CD4-positive, alpha-beta T cell treated with Interleukin-21 for 1 hour (primary cell): ENCODE data around the gene SIK3.
A peak's percentile ranks its signal among the peaks of the same experiment; 100 is the strongest.

ENCODE experiments used
- DNase-seq: peaks from one replicate; pipeline ENCODE4 v3.0.0-alpha.2; 2020

Gene SIK3

DNA sequence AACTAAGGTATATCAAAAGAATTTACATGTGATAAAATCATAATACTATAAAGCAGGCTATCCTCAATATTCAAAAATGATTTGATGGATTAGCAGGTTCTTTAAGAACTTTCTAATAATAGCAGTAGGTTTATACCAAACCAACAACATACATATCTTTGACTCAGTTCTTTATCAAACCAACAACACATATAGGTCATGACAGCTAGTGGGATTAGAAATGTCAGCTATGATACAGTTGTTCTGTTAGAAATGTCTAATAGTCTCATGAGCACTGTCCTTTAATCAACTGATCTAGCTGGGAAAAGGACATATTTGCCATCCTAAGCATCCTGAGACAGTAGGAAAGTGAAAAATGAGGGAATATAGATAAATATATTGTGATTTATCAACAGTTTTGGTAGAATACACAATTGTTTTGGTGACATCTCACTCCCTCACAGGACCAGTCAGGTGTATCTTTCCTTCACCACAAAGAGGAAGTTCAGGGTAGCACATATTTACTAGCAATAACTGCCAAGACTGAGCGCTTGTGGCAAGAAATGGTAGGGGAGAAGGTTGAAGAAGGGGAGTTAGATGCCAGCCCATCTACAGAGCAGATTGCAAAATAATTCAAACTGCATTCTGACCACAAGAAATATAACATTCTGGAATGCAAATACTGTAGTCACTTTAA, 170.0 kb downstream of the SIK3 start:
- DNase-seq = peak; percentile 72

DNA sequence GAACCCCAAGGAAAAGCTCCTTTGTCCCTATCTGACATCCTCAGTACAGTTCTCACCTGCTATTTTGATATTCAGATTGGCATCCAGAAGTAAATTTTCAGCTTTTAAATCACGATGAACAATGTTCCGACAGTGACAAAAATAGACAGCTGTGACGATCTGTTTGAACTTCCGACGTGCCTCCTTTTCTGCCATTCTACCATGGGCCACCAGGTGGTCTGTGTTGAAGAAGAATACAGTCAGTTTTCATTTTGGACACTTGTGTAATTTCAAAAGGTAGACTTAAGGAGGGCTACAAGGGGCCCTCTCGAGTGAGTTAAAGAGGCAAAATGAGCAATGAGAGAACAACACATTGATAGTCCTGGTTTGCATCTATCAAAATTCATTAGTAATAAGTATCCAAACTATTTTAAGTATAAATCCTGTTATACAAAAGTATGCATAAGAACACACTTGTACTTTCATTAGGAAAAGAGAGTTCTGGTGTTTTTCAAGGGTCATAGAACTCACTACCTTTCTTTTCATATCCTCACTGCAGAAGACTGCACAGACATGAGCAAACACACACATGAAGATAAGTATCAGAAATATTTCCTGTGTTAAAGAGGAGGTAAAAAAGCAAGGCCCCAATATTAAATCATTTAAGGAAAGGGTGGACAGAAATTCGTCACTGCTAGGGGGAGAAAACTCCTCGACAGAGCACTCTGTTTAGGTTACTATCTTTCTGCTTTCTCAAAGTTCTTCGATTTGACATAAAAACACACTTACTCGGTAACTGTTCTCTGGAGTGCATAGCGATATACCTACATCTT, 170.9 kb downstream of the SIK3 start:
- DNase-seq = peak; percentile 75

DNA sequence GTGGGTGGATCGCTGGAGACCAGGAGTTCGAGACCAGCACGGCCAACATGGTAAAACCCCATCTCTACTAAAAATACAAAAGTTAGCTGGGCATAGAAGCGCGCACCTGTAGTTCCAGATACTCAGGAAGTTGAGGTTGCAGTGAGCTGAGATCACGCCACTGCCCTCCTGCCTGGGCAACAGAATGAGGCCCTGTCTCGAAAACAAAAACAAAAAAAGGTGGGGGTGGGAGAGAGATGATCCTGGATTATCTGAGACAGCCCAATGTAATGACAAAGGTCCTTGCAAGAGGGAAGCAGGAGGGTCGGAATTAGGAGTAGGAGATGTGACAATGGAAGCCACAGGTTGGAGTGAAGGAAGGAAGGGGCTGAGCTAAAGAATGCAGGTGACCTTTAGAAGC, 173.2 kb downstream of the SIK3 start:
- peak; percentile 61 for DNase-seq

DNA sequence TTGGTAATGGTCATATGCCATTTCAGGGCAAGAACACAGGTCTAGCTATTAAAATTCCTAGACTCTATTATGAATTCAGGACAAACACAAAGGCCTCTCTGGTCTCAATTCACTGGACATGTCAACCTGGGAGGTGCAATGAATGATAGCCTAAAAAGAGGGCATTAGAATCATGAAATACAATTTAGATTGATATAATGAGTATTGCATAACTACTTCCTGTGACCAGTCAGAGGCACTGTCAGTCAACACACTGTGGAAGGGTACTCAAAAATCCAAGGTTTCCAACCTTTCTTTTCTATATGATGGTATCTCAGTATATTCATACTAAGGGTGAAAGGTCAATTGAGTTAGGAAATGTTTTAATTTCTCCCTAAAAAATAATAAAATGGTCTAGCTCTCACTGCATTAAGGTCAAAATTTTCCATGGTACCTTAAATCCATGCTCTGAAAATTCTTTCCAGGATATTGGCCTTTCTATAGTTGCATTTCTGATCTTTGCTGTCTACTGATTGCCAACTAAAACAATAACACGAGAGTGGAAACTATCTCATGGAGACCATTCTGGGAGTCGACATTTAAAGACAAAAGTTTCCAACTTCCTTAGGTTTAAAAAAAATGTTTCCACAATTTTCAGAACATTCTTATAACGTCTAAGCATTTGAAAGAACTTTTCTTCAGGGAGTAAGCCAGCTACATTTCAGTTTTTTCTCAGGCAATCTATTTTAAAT, 179.1 kb downstream of the SIK3 start:
- no peak for DNase-seq

DNA sequence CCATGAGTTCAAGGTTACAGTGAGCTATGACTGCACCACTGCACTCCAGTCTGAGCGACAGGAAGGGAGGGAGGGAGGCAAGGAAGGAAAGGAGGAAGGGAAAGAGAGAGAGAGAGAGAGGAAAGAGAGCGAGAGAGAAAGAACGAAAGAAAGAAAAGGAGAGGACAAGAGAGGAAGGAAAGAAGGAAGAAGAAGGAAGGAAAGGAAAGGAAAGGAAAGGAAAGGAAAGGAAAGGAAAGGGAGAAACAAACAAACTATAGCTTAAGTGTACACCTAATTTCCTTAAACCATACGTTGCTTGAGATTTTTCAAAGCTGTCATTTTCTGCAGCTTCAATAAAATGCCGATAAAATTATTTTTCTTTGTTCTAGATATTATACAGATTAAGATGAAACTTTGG, 180.6 kb downstream of the SIK3 start:
- no peak for DNase-seq

DNA sequence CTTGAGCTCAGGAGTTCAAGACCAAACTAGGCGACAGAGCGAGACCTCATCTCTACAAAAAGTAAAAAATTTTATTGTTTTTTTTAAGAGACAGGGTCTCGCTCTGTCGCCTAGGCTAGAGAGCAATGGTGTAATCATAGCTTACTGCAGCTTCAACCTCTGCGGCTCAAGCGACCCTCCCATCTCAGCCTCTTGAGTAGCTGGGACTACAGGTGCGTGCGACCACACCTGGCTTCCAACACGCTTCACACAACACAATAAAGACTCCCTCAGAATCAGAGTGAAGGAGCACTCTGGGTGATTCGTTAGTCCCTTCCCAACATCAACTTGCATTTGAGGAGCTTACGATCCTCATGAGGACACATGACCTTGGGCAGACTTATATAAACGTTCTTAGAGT, 181.3 kb downstream of the SIK3 start:
- no peak for DNase-seq

DNA sequence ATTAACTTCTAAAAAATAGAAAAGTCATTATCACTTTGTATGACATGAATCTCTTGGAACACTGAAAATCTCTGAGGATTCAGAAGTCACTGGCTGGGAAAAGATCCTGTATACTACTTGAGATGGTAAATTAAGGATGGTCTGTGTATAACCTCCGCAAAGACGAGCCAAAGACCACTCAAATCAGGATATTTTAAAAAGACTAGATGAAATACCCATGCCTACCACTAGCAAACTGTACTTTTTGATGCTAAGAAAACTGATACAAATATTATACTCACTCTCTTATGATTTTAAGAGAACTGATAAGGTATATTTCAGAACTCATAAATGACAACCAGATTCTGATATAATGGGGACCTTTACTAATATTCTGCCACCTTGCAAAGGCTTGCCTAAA, 182.2 kb downstream of the SIK3 start:
- no peak for DNase-seq

DNA sequence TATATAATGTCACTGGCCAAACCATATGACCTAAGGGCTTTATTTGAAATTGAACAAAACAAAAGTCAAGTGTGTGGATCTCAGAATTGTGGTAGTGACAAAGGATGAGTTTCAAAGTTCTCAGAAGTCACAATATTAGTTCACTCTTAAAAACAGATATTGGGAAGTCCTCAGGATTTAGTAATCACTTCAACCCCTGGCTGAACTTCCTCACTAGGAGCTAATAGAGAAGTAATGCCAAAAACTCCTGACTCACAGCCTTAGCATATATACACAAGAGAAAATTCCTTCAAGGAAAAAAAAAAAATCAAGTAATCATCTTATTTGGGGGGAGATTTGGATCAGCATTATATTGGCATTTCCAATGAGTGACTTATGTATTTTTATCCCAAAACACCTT, 185.2 kb downstream of the SIK3 start:
- DNase-seq = no peak

DNA sequence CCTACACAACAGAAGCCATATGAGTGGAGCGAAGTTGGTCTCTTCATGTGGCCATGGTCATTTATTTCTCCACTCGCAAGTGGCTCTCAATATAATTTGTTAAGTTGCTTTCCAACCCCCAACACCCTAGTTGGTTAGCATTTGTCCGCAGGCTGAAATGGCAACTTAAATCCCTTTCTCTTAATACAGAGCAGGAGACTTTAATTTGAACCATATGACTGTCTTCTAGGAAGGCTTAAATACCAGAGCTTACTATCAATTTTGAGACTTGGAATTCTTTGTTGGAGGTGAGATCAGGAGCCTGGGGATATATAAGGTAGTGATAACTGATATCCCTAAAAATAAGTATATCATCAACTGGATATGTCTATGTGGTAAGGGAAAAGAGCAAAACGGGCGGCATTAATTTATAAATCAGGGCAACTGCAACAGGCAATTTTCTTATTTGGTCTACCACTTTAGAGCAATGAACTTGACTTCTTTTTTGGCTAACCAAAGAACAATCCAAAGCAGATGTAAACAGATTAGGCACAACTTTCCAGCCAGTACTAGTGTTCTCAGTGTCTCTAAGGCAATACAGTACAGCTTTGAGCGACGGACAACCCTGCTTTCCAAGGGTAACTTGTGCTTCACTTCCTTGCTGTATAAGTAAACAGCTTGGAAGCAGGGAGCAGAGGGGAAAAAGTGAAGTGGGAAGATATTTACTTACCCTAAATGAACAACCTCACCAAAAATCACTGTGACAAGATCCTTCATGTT, 186.1 kb downstream of the SIK3 start:
- DNase-seq = no peak

DNA sequence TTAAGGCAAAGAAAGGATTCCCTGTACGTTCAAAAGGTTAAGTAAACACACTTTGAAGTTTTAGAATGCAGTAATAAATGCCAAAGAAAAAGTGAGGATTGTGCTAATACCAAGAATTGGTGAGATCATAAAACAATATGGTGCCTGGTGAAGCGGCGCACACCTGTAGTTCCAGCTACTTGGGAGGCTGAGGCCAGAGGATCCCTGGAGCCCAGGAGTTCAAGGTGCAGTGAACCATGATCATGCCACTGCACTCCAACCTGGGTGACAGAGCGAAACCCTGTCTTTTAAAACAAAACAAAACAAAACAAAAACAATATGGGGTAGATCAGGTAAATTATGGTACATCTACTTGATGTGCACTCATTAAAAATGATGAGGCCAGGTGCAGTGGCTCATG, 187.4 kb downstream of the SIK3 start:
- no peak for DNase-seq

DNA sequence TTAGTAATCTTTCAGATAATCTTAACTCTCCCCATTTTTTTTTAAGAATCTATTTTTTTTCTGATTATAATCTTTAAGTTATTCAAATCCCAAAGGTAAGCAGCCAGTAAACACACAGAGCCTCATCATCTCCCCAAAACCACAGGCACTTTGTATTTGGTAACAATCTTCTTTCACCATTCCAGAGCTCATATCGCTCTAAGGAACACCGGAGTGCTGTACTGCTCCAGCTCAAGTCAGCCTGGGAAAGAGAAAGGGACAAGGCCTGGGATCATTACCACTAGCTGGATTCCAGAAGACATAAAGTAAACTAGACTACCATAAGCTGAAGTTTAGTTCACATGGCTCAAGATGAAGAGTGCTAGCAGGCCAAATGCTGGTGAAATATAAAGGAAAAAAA, 187.8 kb downstream of the SIK3 start:
- DNase-seq = no peak

DNA sequence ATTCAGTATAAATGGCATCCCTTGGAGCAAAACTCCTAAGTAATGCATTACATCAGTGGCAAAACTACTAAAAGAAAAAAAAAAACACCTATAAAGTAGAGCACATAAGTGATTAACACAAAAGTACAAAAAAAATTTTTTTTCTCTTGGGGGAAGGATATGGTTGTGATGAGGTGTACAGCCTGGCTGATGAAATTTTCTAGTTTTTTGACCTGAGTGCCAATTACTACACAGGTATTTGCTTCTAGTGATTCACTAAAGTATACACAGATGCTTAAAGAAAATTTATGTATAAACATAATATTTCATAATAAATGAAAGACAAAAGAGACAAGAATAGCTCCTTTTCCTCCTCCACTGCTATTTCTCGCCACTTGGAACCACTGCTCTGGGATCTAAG, 189.0 kb downstream of the SIK3 start:
- no peak for DNase-seq

DNA sequence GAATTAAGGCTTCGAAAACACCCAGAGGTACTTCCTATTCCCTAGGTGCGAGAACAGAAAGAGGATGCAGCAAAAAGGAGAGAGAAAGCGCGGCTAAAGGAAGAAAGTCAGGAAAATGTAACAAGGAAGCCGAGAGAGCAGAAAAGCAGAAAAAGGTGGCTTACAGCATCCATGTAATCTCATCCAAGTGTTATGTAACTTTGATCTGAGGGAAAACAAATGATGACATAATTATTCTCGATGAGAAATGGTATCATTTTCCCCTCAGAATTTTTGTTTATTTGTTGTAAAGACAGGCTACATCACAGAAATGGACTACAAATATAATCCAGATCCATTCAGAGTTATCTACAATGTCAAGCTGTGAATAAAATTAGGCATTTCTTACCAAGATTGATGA, 191.7 kb downstream of the SIK3 start:
- DNase-seq = no peak

DNA sequence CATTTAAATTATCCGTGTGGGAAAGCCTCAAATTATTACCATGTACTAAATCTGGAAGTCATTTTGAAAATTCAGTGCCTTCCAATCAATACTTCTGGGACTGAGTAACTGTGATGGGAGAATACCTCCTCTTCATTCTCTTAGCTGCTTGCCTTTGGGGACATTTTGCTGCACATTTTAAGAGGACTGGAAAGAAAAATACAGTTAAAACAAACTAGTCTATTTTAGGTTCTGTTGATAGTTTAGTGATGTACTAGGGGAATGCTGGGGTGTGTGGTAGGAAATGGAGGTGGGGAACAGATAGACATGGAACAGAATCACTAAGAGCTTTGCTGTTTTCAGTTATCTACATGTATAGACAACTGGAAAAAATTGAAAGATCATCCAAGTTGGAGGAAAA, 195.1 kb downstream of the SIK3 start:
- no peak for DNase-seq

DNA sequence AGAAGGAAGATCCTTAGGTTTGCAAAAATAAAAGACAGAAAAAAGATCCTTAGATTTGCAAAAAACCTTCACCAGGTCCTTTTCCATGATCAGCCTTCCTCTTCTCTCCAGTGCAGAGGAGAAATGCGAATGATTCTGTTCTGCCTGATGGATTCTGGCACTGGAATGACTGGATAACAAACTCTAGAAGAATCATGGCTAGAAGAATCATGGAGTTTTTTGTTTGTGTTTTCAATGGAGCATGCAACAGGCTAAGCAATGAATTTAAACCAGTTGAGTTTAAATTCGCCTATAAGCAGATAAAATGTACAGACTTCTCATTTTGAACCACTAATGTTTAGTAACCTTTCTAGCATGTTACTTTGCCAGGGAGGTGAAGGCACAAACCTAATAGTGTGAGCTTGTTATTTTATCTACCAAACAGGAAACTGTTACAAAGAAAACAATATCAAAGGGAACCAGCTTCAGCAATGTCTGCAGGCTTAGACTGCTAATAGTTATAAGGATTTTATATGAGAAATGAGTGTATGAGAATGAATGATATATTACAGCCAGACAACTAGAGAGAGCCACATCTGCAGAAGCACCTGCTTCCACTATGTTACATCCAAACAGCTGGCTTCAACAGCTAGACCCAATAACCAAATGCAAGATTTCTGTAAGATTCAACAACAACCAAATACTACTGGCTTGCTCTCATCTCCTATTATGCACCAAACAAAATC, 196.1 kb downstream of the SIK3 start:
- no peak for DNase-seq

DNA sequence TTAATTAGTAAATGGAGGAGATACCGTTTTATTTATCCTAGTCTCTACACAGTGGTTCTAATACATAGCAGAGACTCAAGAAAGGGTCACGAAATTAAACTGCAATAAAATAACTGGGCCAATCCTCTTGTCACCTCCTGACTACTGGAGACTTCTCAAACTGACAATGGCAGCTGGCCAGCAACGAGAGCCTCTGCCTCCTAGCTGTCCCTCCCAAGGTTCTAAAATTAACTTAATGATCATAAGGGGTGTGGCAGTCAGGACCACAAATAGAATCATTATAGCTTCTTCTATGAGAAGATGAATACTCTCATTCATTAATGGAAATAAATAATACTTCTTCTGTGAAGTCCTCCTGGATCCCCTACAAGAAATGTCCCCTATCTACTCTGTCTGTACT, 197.0 kb downstream of the SIK3 start:
- DNase-seq = no peak

DNA sequence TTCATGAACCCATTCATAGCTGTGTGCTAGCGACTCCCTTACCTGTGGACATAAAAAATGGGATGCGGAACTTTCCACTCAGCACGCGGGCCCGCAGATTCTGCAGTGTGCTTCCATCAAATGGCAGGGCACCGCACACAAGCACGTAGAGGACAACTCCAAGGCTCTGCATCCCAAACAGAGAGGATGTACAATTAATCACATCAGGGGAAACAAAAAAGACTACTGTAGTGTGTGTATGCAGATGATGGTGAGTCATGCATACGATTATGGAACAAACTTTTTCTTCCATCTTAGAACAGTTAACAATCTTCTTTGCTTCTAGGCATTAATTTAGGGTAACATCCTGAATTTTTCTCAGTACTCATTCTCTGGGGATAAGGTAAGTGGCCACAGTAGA, 202.0 kb downstream of the SIK3 start:
- no peak for DNase-seq

DNA sequence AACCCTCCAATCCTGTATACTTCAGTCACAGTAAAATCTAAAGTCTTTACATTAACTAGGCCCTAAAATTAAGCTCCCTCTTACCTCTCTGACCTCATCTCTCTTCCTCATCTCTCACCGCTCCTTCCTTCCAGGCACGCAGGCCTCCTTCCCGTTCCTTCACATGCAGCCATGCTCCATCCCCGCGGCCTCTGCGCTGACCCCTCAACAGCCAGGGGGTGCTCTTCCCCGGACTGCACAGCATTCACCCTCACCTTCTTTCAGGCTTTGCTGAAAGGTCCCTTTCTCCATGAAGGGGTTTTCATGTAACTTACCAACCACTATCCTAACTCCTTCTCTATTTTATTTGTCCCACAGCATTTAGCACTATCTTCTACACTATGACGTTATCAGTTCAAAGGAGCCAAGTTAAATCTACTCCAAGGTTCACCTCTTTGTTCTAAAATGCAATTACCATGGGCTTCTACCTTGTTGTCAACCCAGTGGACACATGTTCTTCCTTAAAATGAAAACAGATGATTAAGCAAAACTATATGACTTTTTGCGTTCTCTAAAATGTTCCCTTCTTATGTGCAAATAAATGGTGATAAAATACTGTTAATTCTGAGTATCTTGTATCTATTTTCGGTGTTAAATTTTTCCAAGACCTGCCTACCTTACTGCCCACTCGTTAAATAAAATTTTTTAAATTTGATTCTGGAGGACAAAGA, 203.0 kb downstream of the SIK3 start:
- DNase-seq = peak; percentile 22

DNA sequence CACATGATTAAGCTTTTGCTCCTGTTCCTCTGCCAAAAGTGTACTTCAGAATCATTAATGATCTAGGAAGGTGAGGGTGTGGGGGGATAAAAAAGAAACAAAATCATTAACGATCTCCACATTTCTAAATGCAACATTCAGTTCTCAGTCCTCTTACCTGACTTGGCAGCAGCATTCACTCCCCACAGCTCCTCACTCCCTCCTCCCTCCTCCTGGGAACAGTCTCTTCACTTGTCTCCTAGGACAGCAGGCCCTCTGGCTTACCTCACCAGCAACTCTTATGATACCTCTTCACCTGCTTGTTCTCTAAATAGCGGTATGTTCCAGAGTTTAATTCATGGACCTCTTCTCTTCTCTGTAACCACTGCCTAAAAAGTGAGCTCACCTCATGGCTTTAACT, 204.3 kb downstream of the SIK3 start:
- no peak for DNase-seq

DNA sequence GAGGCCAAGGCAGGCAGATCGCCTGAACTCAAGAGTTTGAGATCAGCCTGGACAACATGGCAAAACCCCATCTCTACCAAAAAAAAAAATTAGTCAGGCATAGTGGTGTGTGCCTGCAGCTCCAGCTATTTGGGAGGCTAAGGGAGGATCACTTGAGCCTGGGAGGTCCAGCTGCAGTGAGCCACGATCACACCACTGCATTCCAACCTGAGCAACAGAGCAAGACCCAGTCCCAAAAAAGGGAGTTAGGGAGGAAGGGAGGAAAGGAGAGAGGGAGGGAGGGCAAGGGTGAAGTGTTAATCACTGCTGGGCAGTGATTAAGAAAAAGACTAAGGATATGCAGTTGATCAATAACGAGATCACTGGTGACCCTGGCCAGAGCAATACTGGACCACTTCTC, 204.8 kb downstream of the SIK3 start:
- DNase-seq = no peak

DNA sequence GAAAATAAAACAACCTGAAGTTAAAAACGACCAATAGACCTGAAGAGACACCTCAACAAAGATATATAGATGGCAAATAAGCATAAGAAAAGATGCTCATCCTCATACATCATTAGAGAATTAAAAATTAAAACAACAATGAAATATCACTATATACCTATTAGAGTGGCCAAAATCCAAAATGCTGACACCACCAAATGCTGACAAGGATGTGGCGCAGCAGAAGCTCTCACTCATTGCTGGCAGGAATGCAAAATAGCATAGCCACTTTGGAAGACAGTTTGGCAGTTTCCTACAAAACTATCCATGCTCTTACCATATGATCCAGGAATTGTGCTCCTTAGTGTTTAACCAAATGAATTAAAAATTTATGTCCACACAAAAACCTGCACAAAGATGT, 205.9 kb downstream of the SIK3 start:
- no peak for DNase-seq

DNA sequence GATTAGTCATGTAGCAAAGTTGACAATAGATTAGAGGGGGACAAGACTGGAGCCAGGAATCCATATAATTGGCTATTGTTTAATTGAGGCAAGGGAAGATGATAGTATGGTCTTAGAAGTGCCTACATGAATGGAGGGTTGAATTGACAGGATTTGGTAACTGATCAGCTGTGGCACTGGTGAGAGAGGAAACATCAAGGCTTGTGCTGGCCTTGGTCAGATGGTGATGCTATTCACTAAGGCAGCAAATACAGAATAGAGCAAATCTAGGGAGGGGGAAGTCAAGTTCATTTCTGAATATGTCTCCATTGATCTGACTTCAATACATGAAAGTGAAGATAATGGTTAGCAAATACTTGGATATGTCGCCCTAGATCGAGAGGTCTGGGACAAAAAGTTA, 206.5 kb downstream of the SIK3 start:
- DNase-seq = no peak
